CD4-positive, alpha-beta memory T cell (primary cell): Measurements from ENCODE around the gene KLRC4. TPM values are rescaled to one million over a fixed set of nuclear protein-coding genes. Genes with fewer than 3 reads are reported as not detected.
"Not testable (repeated sequence)": the region's sequence is repeated elsewhere in the genome, so short reads cannot be mapped to it uniquely, and the experiment has no call there.

ENCODE experiments used
- CTCF ChIA-PET: fragments of 350-600 bp; sonication (Branson Sonifier 250); formaldehyde crosslinking; loops from one replicate; lab custom pipeline; 2021; ENCODE audit warnings: inconsistent platforms; ENCODE audit not compliant: partially characterized antibody; lab: Charles Lee
- POLR2A ChIA-PET: fragments of 350-600 bp; sonication (Branson Sonifier 250); formaldehyde crosslinking; loops from one replicate; lab custom pipeline; 2021; ENCODE audit not compliant: partially characterized antibody; lab: Charles Lee
- DNase-seq, 5 donors: peaks; one replicate each; pipeline versions ENCODE4 v3.0.0 to v3.0.0-alpha.2; 2020 to 2022; ENCODE audit warnings: mixed read lengths in 1 of 5
- H3K27ac ChIP-seq: one replicate; pipeline ENCODE4 v1.7.0; 2013; ENCODE audit warnings: low read depth, low read length
- H3K27me3 ChIP-seq: 2 replicates; pipeline ENCODE4 v1.7.0; 2013; ENCODE audit warnings: mild to moderate bottlenecking, low read length, moderate library complexity; ENCODE audit not compliant: insufficient read depth
- H3K36me3 ChIP-seq: 2 replicates; pipeline ENCODE4 v1.7.0; 2013; ENCODE audit warnings: mild to moderate bottlenecking, low read length, moderate library complexity; ENCODE audit not compliant: insufficient read depth
- H3K4me1 ChIP-seq: 2 replicates; pipeline ENCODE4 v1.7.0; 2013; ENCODE audit warnings: mild to moderate bottlenecking, low read length, moderate library complexity; ENCODE audit not compliant: insufficient read depth
- H3K4me3 ChIP-seq, 2 donors: one replicate each; pipeline ENCODE4 v1.7.0; 2013; ENCODE audit warnings: low read length in 2 of 2, mild to moderate bottlenecking in 1 of 2
- H3K9me3 ChIP-seq, 2 donors: one replicate each; pipeline ENCODE4 v1.7.0; 2013; ENCODE audit warnings: low read length in 2 of 2, control low read depth in 1 of 2; ENCODE audit not compliant: control insufficient read depth in 1 of 2
- H3K27ac Mint-ChIP-seq, 7 donors: one replicate each; pipeline ENCODE4 v1.8.0; 2020 to 2021; ENCODE audit warnings: mixed read lengths in 7 of 7, mild to moderate bottlenecking in 6 of 7, inconsistent platforms in 3 of 7, moderate library complexity in 3 of 7
- H3K27me3 Mint-ChIP-seq, 2 donors: one replicate each; pipeline ENCODE4 v1.8.0; 2020 to 2021; ENCODE audit warnings: mixed read lengths in 2 of 2
- H3K36me3 Mint-ChIP-seq, 2 donors: one replicate each; pipeline ENCODE4 v1.8.0; 2020 to 2021; ENCODE audit warnings: mixed read lengths in 2 of 2, inconsistent platforms in 1 of 2, mild to moderate bottlenecking in 1 of 2
- H3K4me1 Mint-ChIP-seq, 4 donors: one replicate each; pipeline ENCODE4 v1.8.0; 2020 to 2021; ENCODE audit warnings: mixed read lengths in 4 of 4, mild to moderate bottlenecking in 1 of 4
- H3K4me3 Mint-ChIP-seq, 8 donors: one replicate each; pipeline ENCODE4 v1.8.0; 2020 to 2021; ENCODE audit warnings: mixed read lengths in 8 of 8, mild to moderate bottlenecking in 7 of 8, moderate library complexity in 6 of 8, inconsistent platforms in 3 of 8
- H3K9me3 Mint-ChIP-seq, 8 donors: one replicate each; pipeline ENCODE4 v1.8.0; 2020 to 2021; ENCODE audit warnings: mixed read lengths in 8 of 8, mild to moderate bottlenecking in 5 of 8, inconsistent platforms in 3 of 8, moderate library complexity in 1 of 8
- intact Hi-C: fragments of 100-400 bp; cut with micrococcal nuclease; formaldehyde crosslinking; loops from one replicate; pipeline ENCODE4 v1.15.1; 2023
- polyA plus RNA-seq, 2 donors: library from polyadenylated mRNA; unstranded; fragments of 300-500 nt; fragmentation: Illumina TruSeq; gene quantifications; one replicate each; pipeline ENCODE4 v1.2.3, GENCODE V29; 2021
- total RNA-seq, 2 experiments: library from RNA; stranded (reverse); gene quantifications; one replicate each; pipeline ENCODE4 v1.2.3, GENCODE V29; 2021

KLRC4 gene
- total and polyA plus RNA-seq, 4 experiments from 2014 or later, result not detected

GRCh38 chr12:10368206-10369171 lies 41.1 kb downstream of the KLRC4 start:
- Mint-ChIP-seq H3K36me3 (no peaks in the 10 kb centered on the region), H3K4me3 (peak overlapping the region in 1 of 8 donors; percentile 53), H3K9me3 (peaks cover 0 to 5% (median 0%) of the 10 kb centered on the region in 8 donors), H3K4me1 (peaks cover 0 to 5% (median 4%) of the 10 kb centered on the region in 4 donors), H3K27me3 (peaks cover 2 to 7% of the 10 kb centered on the region in 2 donors), H3K27ac (no peak overlapping the region)
- H3K9me3 ChIP-seq, result no peaks in the 10 kb centered on the region
- POLR2A ChIA-PET, result no interaction called here
- intact Hi-C loops, result no loop called here
- peaks cover 16% of the 10 kb centered on the region for H3K4me1 ChIP-seq
- no peaks in the 10 kb centered on the region for H3K27me3 ChIP-seq
- H3K4me3 ChIP-seq, result no peak overlapping the region
- DNase-seq, result no peak
- no peaks in the 10 kb centered on the region for H3K36me3 ChIP-seq
- no peak overlapping the region for H3K27ac ChIP-seq
- CTCF ChIA-PET, result no interaction called here

DNA sequence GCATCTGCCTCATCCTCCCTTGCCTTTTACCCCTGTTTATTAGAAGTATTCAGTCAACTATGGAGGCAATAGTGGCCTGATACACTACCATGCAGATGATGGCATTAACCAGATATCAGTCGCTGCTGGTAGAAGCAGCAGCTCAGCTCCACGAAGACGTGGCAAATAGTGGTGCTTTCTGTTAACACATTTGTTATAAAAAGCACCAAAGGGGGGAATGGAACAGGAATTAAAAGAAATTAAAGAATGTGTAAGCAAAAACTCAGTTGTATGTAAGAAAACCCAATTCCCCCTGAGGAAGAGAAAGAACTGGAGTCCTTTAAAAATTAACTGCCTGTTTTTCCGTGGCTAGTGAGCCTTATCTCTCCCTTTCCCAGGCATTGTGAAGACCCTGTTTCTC lies 41.8 kb downstream of the KLRC4 start:
- H3K36me3 Mint-ChIP-seq, H3K9me3 Mint-ChIP-seq, intact Hi-C loops, H3K27ac Mint-ChIP-seq, H3K27ac ChIP-seq, H3K9me3 ChIP-seq, H3K4me1 Mint-ChIP-seq, CTCF ChIA-PET, DNase-seq, H3K36me3 ChIP-seq, H3K27me3 ChIP-seq, H3K4me3 ChIP-seq, POLR2A ChIA-PET, H3K27me3 Mint-ChIP-seq: not testable (repeated sequence)
- peak overlapping the region in 1 of 8 donors; percentile 53 for H3K4me3 Mint-ChIP-seq
- H3K4me1 ChIP-seq, result peaks cover 16% of the 10 kb centered on the region

- POLR2A ChIA-PET, result interaction anchor here (1.3 kb wide), 1 partner anchor 246 kb away, joined by 4 read pairs; the partner anchor contains the start of gene MAGOHB
Measured at GRCh38 chr12:10366875-10367274, 42.7 kb downstream of the KLRC4 start.

DNA sequence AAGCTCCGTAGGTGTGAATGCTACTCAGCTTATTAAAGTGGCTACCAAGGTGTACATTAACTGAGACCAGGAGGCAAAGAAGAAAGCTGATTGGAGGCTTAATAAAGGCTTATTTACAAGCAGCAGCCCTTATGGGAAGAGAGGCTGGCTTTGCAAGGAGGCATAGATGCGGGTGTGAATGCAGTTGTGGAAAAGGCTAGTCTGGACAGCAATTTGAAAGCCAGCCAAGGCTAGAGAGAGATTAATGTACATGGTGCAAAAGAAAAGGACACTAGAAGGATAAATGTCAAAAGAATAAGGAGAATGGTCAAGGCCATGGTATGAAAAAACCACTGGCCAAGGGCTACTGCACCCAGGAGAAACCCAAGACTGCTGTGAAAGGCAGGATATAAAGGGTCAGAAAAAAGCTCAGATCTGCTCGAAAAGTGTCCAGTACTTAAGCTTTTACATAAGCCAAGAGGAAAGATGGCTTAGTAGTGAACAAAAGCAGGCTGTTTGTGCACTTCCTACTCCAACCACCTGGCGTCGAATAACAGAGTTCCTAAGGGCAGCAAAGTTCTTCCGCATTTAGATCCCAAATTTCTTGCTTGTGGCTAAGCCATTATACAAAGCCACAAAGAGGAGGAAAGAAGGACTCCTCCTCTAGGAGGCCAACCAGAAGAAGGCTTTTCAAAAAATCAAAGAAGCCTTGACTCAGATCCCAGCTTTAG lies 43.7 kb downstream of the KLRC4 start:
- H3K36me3 ChIP-seq, result no peaks in the 10 kb centered on the region
- no peak for DNase-seq
- CTCF ChIA-PET, result interaction anchor here (1.2 to 2.3 kb wide), 6 partner anchors 130 to 384 kb away, joined by 3 to 7 read pairs (median 4); partner anchors contain the start of gene GABARAPL1
- H3K9me3 Mint-ChIP-seq, result peaks cover 0 to 5% (median 0%) of the 10 kb centered on the region in 8 donors
- no peak overlapping the region for H3K4me3 Mint-ChIP-seq
- H3K9me3 ChIP-seq, result no peaks in the 10 kb centered on the region
- POLR2A ChIA-PET, result interaction anchor here (0.8 to 3.2 kb wide), 8 partner anchors 10 to 805 kb away, joined by 3 to 16 read pairs (median 4); partner anchors contain the start of genes GABARAPL1, MAGOHB and SMIM10L1
- peak overlapping the region; percentile 77 to 95 for H3K4me3 ChIP-seq
- intact Hi-C loops, result loop anchor here (1.0 to 2.0 kb wide), 2 partner anchors 153 to 247 kb away; partner anchors contain the start of genes GABARAPL1 and MAGOHB
- no peak overlapping the region for H3K27ac Mint-ChIP-seq
- peaks cover 2 to 4% of the 10 kb centered on the region in 2 donors for H3K27me3 Mint-ChIP-seq
- H3K4me1 Mint-ChIP-seq, result peaks cover 0 to 6% (median 4%) of the 10 kb centered on the region in 4 donors
- H3K36me3 Mint-ChIP-seq, result no peaks in the 10 kb centered on the region
- H3K27me3 ChIP-seq, result no peaks in the 10 kb centered on the region
- H3K4me1 ChIP-seq, result peaks cover 16% of the 10 kb centered on the region
- peak overlapping the region; percentile 49 for H3K27ac ChIP-seq

More at GRCh38 chr12:10366875-10367274, 42.7 kb downstream of the KLRC4 start:
- intact Hi-C loops, result no loop called here
- Mint-ChIP-seq H3K4me3 (no peak overlapping the region), H3K4me1 (peaks cover 0 to 6% (median 4%) of the 10 kb centered on the region in 4 donors), H3K36me3 (no peaks in the 10 kb centered on the region), H3K27me3 (peaks cover 2 to 5% of the 10 kb centered on the region in 2 donors), H3K9me3 (peaks cover 0 to 5% (median 0%) of the 10 kb centered on the region in 8 donors), H3K27ac (no peak overlapping the region)
- Histone ChIP-seq H3K4me1 (peaks cover 16% of the 10 kb centered on the region), H3K4me3 (no peak overlapping the region), H3K27ac (no peak overlapping the region), H3K27me3 (no peaks in the 10 kb centered on the region), H3K36me3 (no peaks in the 10 kb centered on the region), H3K9me3 (no peaks in the 10 kb centered on the region)
- DNase-seq, result no peak
- CTCF ChIA-PET, result interaction anchor here (1.2 kb wide), 3 partner anchors 131 to 212 kb away, joined by 3 to 4 read pairs (median 3); no protein-coding TSS in a partner anchor

DNA sequence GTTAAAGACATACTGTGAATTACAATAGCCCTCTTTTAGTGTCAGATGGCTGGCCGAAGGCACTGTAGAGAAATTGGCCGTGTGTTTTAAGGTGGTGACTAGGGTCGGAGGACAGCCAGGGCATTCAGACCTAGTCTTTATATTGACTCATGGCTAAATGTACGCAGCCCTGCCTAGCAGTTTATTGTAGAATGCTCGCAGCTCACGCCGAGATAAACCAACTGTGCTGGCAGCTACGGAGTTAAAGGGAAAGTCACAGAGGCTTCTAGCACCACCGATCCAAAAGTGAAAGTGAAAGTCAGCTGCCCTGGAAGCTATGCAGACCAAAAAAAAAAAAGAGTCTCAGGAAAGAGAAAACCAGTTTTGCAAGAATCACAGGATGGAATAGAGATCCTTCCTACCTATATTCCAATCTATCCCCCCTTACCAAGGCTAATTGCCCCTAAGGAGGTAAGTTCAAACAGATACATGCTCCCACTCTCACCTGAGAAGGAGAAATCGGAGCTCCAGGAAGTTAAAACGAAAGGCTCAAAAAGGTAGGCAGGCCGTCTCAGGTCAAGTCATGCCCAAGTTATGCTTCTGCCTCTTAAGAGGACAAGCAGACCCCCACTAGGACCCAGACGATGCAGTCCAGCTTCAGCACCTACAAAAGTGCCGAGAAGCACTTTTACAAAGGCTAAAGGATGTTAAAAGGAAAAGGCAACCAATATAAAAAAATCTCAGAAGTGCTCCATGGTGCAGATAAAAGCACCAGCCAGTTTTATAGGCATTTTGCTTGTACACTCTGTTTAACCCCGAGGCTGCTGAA lies 44.5 kb downstream of the KLRC4 start:
- intact Hi-C loops, result loop anchor here (1.0 to 2.0 kb wide), 2 partner anchors 152 to 248 kb away; partner anchors contain the start of genes GABARAPL1 and MAGOHB
- CTCF ChIA-PET, result interaction anchor here (1.4 to 2.3 kb wide), 4 partner anchors 150 to 385 kb away, joined by 3 to 7 read pairs (median 4); partner anchors contain the start of gene GABARAPL1
- Histone ChIP-seq H3K4me3 (peak overlapping the region; percentile 77 to 95), H3K36me3 (no peaks in the 10 kb centered on the region), H3K27me3 (no peaks in the 10 kb centered on the region), H3K27ac (peak overlapping the region; percentile 49), H3K4me1 (peaks cover 16% of the 10 kb centered on the region), H3K9me3 (no peaks in the 10 kb centered on the region)
- no peak overlapping the region for H3K27ac Mint-ChIP-seq
- peaks cover 2 to 4% of the 10 kb centered on the region in 2 donors for H3K27me3 Mint-ChIP-seq
- POLR2A ChIA-PET, result interaction anchor here (0.8 to 3.2 kb wide), 9 partner anchors 11 to 1181 kb away, joined by 3 to 16 read pairs (median 3); partner anchors contain the start of genes GABARAPL1, MAGOHB and SMIM10L1
- no peaks in the 10 kb centered on the region for H3K36me3 Mint-ChIP-seq
- H3K4me3 Mint-ChIP-seq, result no peak overlapping the region
- H3K9me3 Mint-ChIP-seq, result peaks cover 0 to 5% (median 0%) of the 10 kb centered on the region in 8 donors
- H3K4me1 Mint-ChIP-seq, result peaks cover 1 to 7% (median 5%) of the 10 kb centered on the region in 4 donors
- DNase-seq, result peak; percentile 71 to 81 (median 76)
